ENCODE results near the gene MUC12.

GRCh38 chr7:100943693-100944092, 25.7 kb upstream of the MUC12 start:
- no peak for TF ChIP-seq CTCF (IDR thresholded peaks at IDR 0.05)
- TF ChIP-seq POLR2A (IDR thresholded peaks at IDR 0.05): no peak
